Lung microvascular endothelial cell (primary cell): Measurements from ENCODE around the gene SEC62. TPM values are rescaled to one million over a fixed set of nuclear protein-coding genes. Genes with fewer than 3 reads are reported as not detected.

Experiments used
- DNase-seq, 2 donors: peaks; one replicate each; pipeline versions ENCODE4 v3.0.0 to v3.0.0-alpha.2; 2010; ENCODE audit warnings: low read depth in 2 of 2
- total RNA-seq: library from RNA; depleted of rRNA; stranded (reverse); fragments of >200 nt; gene quantifications from 2 replicates; pipeline ENCODE4 v1.2.1, GENCODE V29; 2014

SEC62 gene
- 16.8 and 33.9 TPM in 2 replicates for total RNA-seq

GRCh38 chr3:169966428-169966950, at the start of gene SEC62:
TSS of gene SEC62 (plus strand) at chr3:169966807. CDS start at chr3:169966823, 16 bp downstream.
- peak; percentile 93 to 95 for DNase-seq

- DNase-seq = peak in 1 of 2 donors; percentile 53
Observed at GRCh38 chr3:169923189-169923588, 43.4 kb upstream of the SEC62 start.

DNA sequence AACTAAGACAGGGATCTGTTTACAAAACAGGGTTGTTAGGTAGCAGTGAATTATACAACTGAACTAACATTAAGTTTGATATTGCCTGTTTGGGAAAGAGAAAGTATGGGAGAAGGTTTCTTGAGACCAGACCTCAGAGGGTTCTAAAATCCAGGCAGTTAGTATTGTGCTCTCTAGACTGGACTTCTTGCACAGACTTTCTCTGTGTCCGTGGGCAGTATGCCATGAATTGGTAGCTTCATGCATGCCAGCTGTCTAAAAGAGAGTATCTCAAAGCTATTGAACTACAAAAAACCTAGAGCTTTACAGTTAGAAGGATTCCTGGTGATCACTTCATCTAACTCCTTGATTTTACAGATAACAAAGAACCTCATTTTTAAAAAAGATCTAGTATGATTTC, 42.8 kb upstream of the SEC62 start:
- no peak for DNase-seq

GRCh38 chr3:169929830-169930519, 36.6 kb upstream of the SEC62 start:
- no peak for DNase-seq

- no peak for DNase-seq
Observed at GRCh38 chr3:169930843-169931242, 35.8 kb upstream of the SEC62 start.

GRCh38 chr3:169931747-169932520, 34.7 kb upstream of the SEC62 start:
- no peak for DNase-seq

- DNase-seq = no peak
Observed at GRCh38 chr3:169939320-169939719, 27.3 kb upstream of the SEC62 start.

- no peak for DNase-seq
Observed at GRCh38 chr3:169939751-169940150, 26.9 kb upstream of the SEC62 start.

DNA sequence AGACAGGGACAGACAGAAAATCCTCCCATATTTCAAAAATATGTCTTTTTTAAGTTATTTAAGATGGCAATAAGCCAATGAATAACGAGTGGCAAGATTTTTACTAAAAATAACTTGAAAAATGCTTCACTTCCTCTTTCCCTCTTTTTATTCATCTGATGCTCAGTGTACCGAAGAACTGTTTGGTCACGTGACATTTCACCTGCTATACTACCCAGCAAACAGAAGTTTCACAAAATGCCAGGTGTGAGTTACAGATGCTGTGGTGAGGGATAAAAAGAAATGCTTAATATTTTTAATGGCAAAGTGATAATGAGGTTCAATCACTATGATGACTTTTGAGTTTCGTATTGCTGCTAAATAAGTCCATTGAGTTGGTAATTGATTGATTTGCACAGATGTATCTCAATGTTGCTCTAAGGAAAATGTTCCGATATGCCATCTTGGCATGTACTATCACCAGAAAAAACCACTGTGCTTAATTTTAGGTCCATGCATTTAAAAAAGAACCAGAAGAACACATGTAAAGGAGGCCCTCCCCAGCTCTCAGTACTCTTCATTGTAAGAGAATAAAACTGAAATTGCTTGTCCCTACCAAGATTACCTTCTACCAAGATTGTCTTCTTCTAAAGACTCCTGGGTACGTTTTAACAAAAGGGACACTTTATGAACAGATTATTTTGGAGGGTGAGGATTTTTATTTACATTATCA, 26.0 kb upstream of the SEC62 start:
- DNase-seq = no peak

- DNase-seq = peak; percentile 10 to 45
Observed at GRCh38 chr3:169945313-169945712, 21.3 kb upstream of the SEC62 start.

GRCh38 chr3:169946336-169946735, 20.3 kb upstream of the SEC62 start:
- no peak for DNase-seq

- DNase-seq = no peak
Observed at GRCh38 chr3:169948559-169949448, 17.8 kb upstream of the SEC62 start.

- no peak for DNase-seq
Observed at GRCh38 chr3:169952045-169952444, 14.6 kb upstream of the SEC62 start.

- DNase-seq = no peak
Observed at GRCh38 chr3:169953462-169954141, 13.0 kb upstream of the SEC62 start.

GRCh38 chr3:169954142-169954756, 12.4 kb upstream of the SEC62 start:
- DNase-seq = no peak

DNA sequence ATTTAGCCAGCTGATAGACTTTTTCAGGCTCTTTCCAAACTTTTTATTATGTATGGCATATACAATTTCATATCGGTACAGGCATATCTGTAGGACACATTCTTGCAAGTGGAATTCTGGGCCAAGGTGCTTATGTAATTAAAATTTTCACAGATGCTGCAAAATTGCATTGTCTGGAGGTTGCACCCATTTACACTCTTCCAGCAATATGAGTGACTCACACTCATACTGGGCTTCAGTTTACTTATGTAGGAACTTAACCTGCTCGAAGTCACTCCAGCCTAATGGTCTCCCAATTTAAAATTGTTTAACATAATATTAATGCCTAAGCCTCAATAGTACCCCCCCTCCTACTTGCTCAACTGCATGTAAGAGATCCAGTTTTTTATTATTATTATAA, 11.2 kb upstream of the SEC62 start:
- DNase-seq = no peak

- DNase-seq = no peak
Observed at GRCh38 chr3:169964176-169964575, 2.4 kb upstream of the SEC62 start.

DNA sequence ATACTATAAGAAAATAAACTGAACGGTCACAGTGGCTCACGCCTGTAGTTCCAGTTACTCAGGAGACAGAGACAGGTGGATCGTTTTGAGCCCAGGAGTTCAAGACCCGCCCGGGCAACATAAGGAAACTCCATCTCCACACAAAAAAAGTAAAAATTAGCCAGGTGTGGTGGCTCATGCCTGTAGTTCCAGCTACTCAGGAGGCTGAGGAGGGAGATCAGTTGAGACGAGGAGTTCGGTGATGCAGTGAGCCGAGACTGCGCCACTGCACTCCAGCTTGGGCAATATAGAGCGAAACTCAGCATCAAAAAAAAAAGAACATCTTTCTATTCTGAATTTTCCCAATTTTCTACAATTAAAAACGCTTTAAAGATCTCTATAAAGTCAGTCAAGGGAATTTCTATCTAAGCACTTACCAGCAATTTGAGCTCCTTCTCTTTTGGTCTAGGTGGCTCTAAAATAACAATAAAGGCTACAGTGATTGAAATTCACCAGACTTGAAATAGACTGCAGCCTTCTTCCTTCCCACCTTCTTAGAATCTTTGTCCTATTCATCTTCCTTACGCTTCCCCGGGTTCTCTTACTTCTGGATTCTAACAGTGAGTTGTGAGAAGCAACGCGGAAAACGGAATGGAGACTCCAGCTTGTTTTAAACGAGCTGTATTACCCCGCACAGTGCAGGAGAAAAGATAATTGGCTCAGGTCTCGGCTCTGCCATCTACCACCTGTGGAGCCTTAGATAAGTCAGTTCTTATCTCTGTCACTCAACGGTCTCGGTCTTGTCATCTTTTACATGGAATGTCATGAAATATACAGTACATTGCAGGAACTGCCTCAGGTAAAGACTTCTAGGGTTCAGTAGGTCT, 812 bp upstream of the SEC62 start:
- peak in 1 of 2 donors; percentile 4 for DNase-seq
